Upper lobe of right lung (tissue), 1 donor: ENCODE results near the gene XYLT1. TPM values are rescaled to one million over a fixed set of nuclear protein-coding genes. Genes with fewer than 3 reads are reported as not detected.

ENCODE experiments used
- ATAC-seq: fragments of 200-7000 bp; cut with Tn5 transposase; one replicate; pipeline ENCODE4 v1.9.1; 2020; ENCODE audit warnings: mild to moderate bottlenecking, moderate library complexity
- DNase-seq: peaks from one replicate; pipeline ENCODE4 v3.0.0-alpha.2; 2020
- H3K27ac ChIP-seq: fragments of 200-600 bp; one replicate; pipeline ENCODE4 v1.8.0; 2022
- H3K27me3 ChIP-seq: fragments of 200-600 bp; one replicate; pipeline ENCODE4 v1.8.0; 2022; ENCODE audit warnings: mild to moderate bottlenecking
- H3K36me3 ChIP-seq: fragments of 200-600 bp; one replicate; pipeline ENCODE4 v1.8.0; 2022
- H3K4me1 ChIP-seq: fragments of 200-600 bp; one replicate; pipeline ENCODE4 v1.8.0; 2022
- H3K4me3 ChIP-seq: fragments of 200-600 bp; one replicate; pipeline ENCODE4 v1.8.0; 2022; ENCODE audit warnings: mild to moderate bottlenecking
- H3K9me3 ChIP-seq: fragments of 200-600 bp; one replicate; pipeline ENCODE4 v1.8.0; 2022
- intact Hi-C: fragments of 100-400 bp; cut with DNase I; formaldehyde crosslinking; loops from one replicate; pipeline ENCODE4 v1.11.0; 2022
- total RNA-seq: library from RNA; stranded (reverse); fragmentation: NEBNext Ultra II Directional; extraction: Animal tissue kit (Norgen Biotek cat#: 25700); gene quantifications from one replicate; pipeline ENCODE4 v1.2.1, GENCODE V29; 2021
- TF ChIP-seq, protein P1 (sequence below): fragments of 200-600 bp; IDR thresholded peaks from one replicate; pipeline ENCODE4 v1.8.0; 2022; ENCODE audit warnings: antibody characterized with exemption
- donor health status: DM: no; HTN: yes; CAD: no; lungs with severe emphysema.

The XYLT1 gene
- total RNA-seq, 1 donor from 2014 or later: 12.1 TPM

DNA sequence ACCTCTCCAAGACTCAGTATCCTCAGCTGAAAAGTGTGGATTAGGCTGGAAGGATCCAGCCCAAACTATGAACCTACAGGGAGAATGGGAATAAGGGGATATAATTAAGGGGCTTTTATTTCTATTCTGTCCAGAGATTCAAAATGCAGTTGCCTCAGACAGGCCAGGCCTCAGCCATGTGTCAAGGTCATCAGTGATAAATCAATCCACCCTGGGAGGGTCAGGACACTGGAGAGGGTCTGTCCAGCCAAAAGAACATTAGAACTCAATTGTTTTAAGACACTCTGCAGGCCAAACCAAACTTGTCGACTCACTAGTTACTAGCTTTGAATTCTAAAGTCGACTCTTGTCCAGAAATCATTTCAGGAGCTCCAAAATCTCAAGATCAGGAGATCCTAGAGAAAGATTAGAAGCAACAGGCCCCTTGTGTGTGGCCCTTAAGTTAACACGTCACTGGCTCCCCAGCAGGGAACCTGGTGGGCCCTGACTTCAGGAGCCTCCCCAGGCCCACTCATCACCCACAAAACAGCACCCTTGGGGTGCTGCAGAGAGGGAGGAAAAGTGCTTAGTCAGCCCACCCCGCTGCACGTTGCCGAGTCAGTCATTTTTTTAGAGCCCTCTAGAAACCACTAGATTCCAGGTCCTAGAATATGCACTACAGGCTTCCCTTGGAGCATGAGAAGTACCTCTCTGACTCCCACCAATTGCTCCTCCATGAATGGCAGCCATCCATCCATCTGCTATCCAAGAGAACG lies 156.8 kb downstream of the XYLT1 start:
- intact Hi-C loops: no loop called here
- ATAC-seq: no peak

DNA sequence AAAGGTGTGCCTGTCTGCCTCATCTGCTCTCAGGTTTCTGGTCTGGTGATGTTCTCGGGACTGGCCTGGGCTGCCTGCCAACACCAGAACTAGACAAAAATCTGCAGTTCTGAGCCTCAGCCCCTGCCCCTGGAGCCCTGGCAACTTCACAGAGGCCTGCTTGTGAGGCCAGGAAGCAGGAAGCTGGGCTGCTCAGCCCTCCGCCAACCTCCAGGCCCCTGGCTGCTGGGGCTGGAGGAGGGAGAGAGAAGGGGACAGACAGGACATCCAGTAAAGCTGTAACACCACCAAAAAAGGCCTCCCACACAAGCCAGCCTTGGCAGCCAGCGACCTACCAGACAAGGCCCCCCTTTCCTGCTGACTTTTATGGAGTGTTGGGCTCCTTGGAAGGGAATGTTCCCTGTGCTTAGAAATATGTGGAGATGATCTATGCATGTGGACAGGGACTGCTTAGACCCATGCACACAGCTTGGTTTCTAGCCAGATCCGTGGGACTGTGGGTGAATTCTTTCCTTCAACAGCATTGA lies 157.6 kb downstream of the XYLT1 start:
- Histone ChIP-seq H3K36me3 (no peaks in the 10 kb centered on the region), H3K4me3 (no peak overlapping the region), H3K9me3 (no peaks in the 10 kb centered on the region), H3K4me1 (peaks cover 6% of the 10 kb centered on the region), H3K27ac (peak overlapping the region; percentile 80), H3K27me3 (no peaks in the 10 kb centered on the region)
- DNase-seq: no peak
- intact Hi-C loops: no loop called here
- ATAC-seq: peak; percentile 65
- TF ChIP-seq, protein P1, sequence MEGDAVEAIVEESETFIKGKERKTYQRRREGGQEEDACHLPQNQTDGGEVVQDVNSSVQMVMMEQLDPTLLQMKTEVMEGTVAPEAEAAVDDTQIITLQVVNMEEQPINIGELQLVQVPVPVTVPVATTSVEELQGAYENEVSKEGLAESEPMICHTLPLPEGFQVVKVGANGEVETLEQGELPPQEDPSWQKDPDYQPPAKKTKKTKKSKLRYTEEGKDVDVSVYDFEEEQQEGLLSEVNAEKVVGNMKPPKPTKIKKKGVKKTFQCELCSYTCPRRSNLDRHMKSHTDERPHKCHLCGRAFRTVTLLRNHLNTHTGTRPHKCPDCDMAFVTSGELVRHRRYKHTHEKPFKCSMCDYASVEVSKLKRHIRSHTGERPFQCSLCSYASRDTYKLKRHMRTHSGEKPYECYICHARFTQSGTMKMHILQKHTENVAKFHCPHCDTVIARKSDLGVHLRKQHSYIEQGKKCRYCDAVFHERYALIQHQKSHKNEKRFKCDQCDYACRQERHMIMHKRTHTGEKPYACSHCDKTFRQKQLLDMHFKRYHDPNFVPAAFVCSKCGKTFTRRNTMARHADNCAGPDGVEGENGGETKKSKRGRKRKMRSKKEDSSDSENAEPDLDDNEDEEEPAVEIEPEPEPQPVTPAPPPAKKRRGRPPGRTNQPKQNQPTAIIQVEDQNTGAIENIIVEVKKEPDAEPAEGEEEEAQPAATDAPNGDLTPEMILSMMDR: no peak

More for the DNA sequence above, 156.8 kb downstream of the XYLT1 start:
- DNase-seq: no peak
- peaks cover 6% of the 10 kb centered on the region for H3K4me1 ChIP-seq
- no peaks in the 10 kb centered on the region for H3K36me3 ChIP-seq
- no peaks in the 10 kb centered on the region for H3K27me3 ChIP-seq
- H3K27ac ChIP-seq: peak overlapping the region; percentile 1
- H3K9me3 ChIP-seq: no peaks in the 10 kb centered on the region
- TF ChIP-seq, protein P1: no peak
- H3K4me3 ChIP-seq: no peak overlapping the region

- DNase-seq (no peak), ATAC-seq (peak; percentile 17)
- Histone ChIP-seq H3K27ac (no peak overlapping the region), H3K36me3 (no peaks in the 10 kb centered on the region), H3K27me3 (no peaks in the 10 kb centered on the region), H3K9me3 (no peaks in the 10 kb centered on the region), H3K4me3 (no peak overlapping the region), H3K4me1 (peaks cover 6% of the 10 kb centered on the region)
- intact Hi-C loops: no loop called here
- TF ChIP-seq, protein P1: no peak
Observed at GRCh38 chr16:17312094-17312710, 158.6 kb downstream of the XYLT1 start.

DNA sequence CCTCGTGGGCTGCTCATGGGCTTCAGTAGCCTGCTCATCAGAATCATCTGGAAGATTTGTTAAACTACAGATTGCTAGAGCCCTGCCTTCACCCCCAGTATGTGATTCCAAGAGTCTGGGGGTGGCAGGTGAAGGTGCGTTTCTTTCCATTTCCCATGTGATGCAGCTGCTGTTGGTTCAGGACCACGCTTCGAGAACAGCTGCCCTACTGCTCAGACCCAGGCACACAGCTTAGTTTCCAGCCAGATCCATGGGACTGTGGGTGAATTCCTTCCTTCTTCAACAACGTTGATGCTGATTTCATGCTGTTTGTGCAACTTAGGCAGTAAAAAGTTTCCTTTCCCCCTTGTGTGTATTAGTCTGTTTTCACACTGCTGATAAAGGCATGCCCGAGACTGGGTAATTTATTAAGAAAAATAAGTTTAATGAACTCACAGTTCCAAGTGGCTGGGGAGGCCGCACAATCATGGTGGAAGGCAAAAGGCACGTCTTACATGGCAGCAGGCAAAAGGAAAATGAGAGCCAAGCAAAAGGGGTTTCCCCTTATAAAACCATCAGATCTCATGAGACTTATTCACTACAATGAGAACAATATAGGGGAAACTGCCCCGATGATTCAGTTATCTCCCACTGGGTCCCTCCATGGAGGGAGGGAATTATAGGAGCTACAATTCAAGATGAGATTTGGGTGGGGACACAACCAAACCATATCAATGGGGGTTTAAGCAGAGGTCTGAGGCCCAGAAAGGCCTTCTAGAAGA lies 159.2 kb downstream of the XYLT1 start:
- H3K4me3 ChIP-seq: no peak overlapping the region
- ATAC-seq: no peak
- no peaks in the 10 kb centered on the region for H3K36me3 ChIP-seq
- no peak overlapping the region for H3K27ac ChIP-seq
- intact Hi-C loops: no loop called here
- H3K4me1 ChIP-seq: peaks cover 6% of the 10 kb centered on the region
- H3K27me3 ChIP-seq: no peaks in the 10 kb centered on the region
- H3K9me3 ChIP-seq: no peaks in the 10 kb centered on the region
- TF ChIP-seq, protein P1: no peak
- DNase-seq: no peak

DNA sequence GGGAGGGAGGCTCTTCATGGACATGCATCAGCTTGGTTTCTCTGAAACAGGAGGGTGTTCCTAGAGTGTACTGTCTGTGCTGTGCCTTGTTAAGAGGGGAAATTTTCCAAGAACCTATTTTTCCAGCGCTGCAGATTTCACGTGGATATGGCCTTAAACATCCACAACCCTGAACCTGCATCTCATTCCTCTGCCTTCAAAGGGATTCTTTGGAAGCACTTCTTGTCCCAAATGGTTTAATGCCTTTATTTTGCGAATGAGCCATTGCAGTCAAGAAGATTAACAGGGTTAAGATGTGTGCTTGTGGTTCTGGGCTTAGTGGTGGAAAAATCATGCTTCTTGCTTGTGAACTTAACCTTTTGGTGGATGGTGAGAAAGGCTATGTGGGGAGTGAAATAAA lies 161.2 kb downstream of the XYLT1 start:
- ATAC-seq: no peak
- H3K27me3 ChIP-seq: no peaks in the 10 kb centered on the region
- intact Hi-C loops: no loop called here

More for the DNA sequence above, 161.2 kb downstream of the XYLT1 start:
- Histone ChIP-seq H3K36me3 (no peaks in the 10 kb centered on the region), H3K9me3 (no peaks in the 10 kb centered on the region), H3K4me3 (no peak overlapping the region), H3K27ac (no peak overlapping the region), H3K4me1 (peaks cover 13% of the 10 kb centered on the region)
- DNase-seq: no peak
- TF ChIP-seq, protein P1: no peak
